Heart right ventricle (tissue), 16 donors: Measurements from ENCODE around the gene TMCO5A. TPM values are rescaled to one million over a fixed set of nuclear protein-coding genes. Genes with fewer than 3 reads are reported as not detected.

Experiments
- ATAC-seq, 8 donors: fragments of 200-7000 bp; cut with Tn5 transposase; one replicate each; pipeline ENCODE4 v1.9.1; 2020; ENCODE audit warnings: mild to moderate bottlenecking in 8 of 8, moderate library complexity in 8 of 8, moderate number of reproducible peaks in 1 of 8
- DNase-seq, 2 donors: peaks; one replicate each; pipeline ENCODE4 v3.0.0-alpha.2; 2020
- H3K27ac ChIP-seq, 10 donors: fragments of 200-600 bp; sonication (generic) in 2 of 10; one replicate each; pipeline versions ENCODE4 v1.5.0 to v1.8.0; 2020 to 2022; ENCODE audit warnings: mild to moderate bottlenecking in 3 of 10
- H3K27me3 ChIP-seq, 7 donors: fragments of 200-600 bp; one replicate each; pipeline ENCODE4 v1.8.0; 2021 to 2022; ENCODE audit warnings: mild to moderate bottlenecking in 2 of 7
- H3K36me3 ChIP-seq, 9 donors: fragments of 200-600 bp; sonication (generic) in 1 of 9; one replicate each; pipeline versions ENCODE4 v1.5.0 to v1.8.0; 2020 to 2022; ENCODE audit warnings: mild to moderate bottlenecking in 2 of 9
- H3K4me1 ChIP-seq, 9 donors: fragments of 200-600 bp; sonication (generic) in 1 of 9; one replicate each; pipeline versions ENCODE4 v1.5.0 to v1.8.0; 2020 to 2022; ENCODE audit warnings: mild to moderate bottlenecking in 4 of 9
- H3K4me3 ChIP-seq, 10 donors: fragments of 200-600 bp; sonication (generic) in 2 of 10; one replicate each; pipeline versions ENCODE4 v1.5.0 to v1.8.0; 2020 to 2022; ENCODE audit warnings: mild to moderate bottlenecking in 7 of 10, moderate library complexity in 2 of 10
- H3K9me3 ChIP-seq, 11 donors: fragments of 200-600 bp in 10 of 11; sonication (generic) in 2 of 11; one replicate each; pipeline versions ENCODE4 v1.5.0 to v1.8.0; 2013 to 2022; ENCODE audit warnings: mild to moderate bottlenecking in 2 of 11, control low read depth in 1 of 11, moderate library complexity in 1 of 11
- CTCF ChIP-seq, 9 donors: fragments of 200-600 bp; sonication (generic) in 2 of 9; IDR thresholded peaks; one replicate each; pipeline versions ENCODE4 v1.5.0 to v1.8.0; 2021 to 2022; ENCODE audit warnings: antibody characterized with exemption in 9 of 9, mild to moderate bottlenecking in 5 of 9, moderate library complexity in 1 of 9
- WGBS, 2 donors: extraction: QIAGEN DNeasy Blood & Tissue Kit; methylation state at CpG; one replicate each; pipeline ENCODE4 v1.1.7; 2013; ENCODE audit warnings: inconsistent platforms in 1 of 2; 5-methylcytosine and 5-hydroxymethylcytosine counted together
- intact Hi-C, 10 donors: fragments of 100-400 bp; cut with DNase I; formaldehyde crosslinking; loops; one replicate each; pipeline versions ENCODE4 v1.11.1 to v1.14.2; 2022
- polyA plus RNA-seq, 2 donors: library from polyadenylated mRNA; stranded (reverse); fragments of 200-250 nt; gene quantifications; one replicate each; pipeline ENCODE4 v1.2.3, GENCODE V29; 2013
- total RNA-seq, 10 donors: library from RNA; stranded (reverse); fragmentation: NEBNext Ultra II Directional in 3 of 10; extraction: Animal tissue kit (Norgen Biotek cat#: 25700) in 3 of 10; gene quantifications; one replicate each; pipeline versions ENCODE4 v1.2.1 to v1.2.4, GENCODE V29; 2021 to 2023
- donor health status: Arrhythmogenic right ventricular cardiomyopathy.
- donor health status: ischemic (EF 13 %, LVEDD 7.1; RV severe dilation, severe dysfunction).
- donor health status: healthy with polysubstance abuse.
- donor health status: DM: no; HTN: yes; CAD: no.
- donor health status: DM: no; HTN: no; CAD: no.
- donor health status: ischemic (EF 25% LVEDD 6.9; RV normal size, moderate dysfunction).
- donor health status: ischemic (EF 25% LVEDD 5.7; RV mildly dilated, moderate dysfunction).
- donor health status: healthy.
- donor health status: DM: yes; HTN: yes; CAD: no.
- donor health status: Ischemic cardiomyopathy.
- donor health status: ischemic (EF 35%, LVEDD 5.7; RV mildly dilated, moderate dysfunction).
- donor health status: nonischemic (EF 11% LVEDD 7.7; RV severe dilation, severe dysfunction).
- donor health status: DM: yes; HTN: yes; CAD: no.
- donor health status: PGD.
- donor health status: ischemic (EF 29% LVEDD 5.4; RV normal size, mild dysfunction).
- donor health status: nonischemic (EF 23%, LVEDD 6.1; RV moderate dilation, normal function).

The TMCO5A gene
- total and polyA plus RNA-seq, 12 donors: not detected

- H3K27ac ChIP-seq: no peak overlapping the region
- H3K27me3 ChIP-seq: peaks cover 0 to 4% (median 0%) of the 10 kb centered on the region in 7 donors
- no peaks in the 10 kb centered on the region for H3K36me3 ChIP-seq
- H3K4me3 ChIP-seq: no peak overlapping the region
- DNase-seq (no peak), ATAC-seq (no peak)
- intact Hi-C loops: no loop called here
- no peaks in the 10 kb centered on the region for H3K4me1 ChIP-seq
- H3K9me3 ChIP-seq: peaks cover 0 to 5% (median 0%) of the 10 kb centered on the region in 11 donors
- no peak for TF ChIP-seq CTCF (IDR thresholded peaks at IDR 0.05)
- 60 to 67% methylated on average over 1 of the region's 1 CpG for WGBS, 2 donors
Observed at GRCh38 chr15:37929238-37929637, 5.2 kb upstream of the TMCO5A start.

- H3K27ac ChIP-seq: no peak overlapping the region
- H3K27me3 ChIP-seq: peaks cover 0 to under 1% (median 0%) of the 10 kb centered on the region in 7 donors
- H3K36me3 ChIP-seq: no peaks in the 10 kb centered on the region
- ATAC-seq (no peak), DNase-seq (no peak)
- intact Hi-C loops: no loop called here
- TF ChIP-seq CTCF (IDR thresholded peaks at IDR 0.05): no peak
- H3K4me1 ChIP-seq: no peaks in the 10 kb centered on the region
- H3K4me3 ChIP-seq: no peak overlapping the region
- no peaks in the 10 kb centered on the region for H3K9me3 ChIP-seq
Observed at GRCh38 chr15:37931321-37931720, 3.1 kb upstream of the TMCO5A start.

GRCh38 chr15:37931868-37932267 lies 2.6 kb upstream of the TMCO5A start:
- Histone ChIP-seq H3K27ac (no peak overlapping the region), H3K4me3 (no peak overlapping the region), H3K4me1 (no peaks in the 10 kb centered on the region), H3K9me3 (no peaks in the 10 kb centered on the region), H3K36me3 (no peaks in the 10 kb centered on the region), H3K27me3 (peaks cover 0 to 3% (median 0%) of the 10 kb centered on the region in 7 donors)
- DNase-seq (no peak), ATAC-seq (no peak)
- TF ChIP-seq CTCF (IDR thresholded peaks at IDR 0.05): no peak
- 38 to 70% methylated on average over 1 of the region's 1 CpG for WGBS, 2 donors
- intact Hi-C loops: no loop called here

GRCh38 chr15:37932549-37932948 lies 1.9 kb upstream of the TMCO5A start:
- intact Hi-C loops: no loop called here
- no peak for TF ChIP-seq CTCF (IDR thresholded peaks at IDR 0.05)
- H3K4me1 ChIP-seq: no peaks in the 10 kb centered on the region
- DNase-seq (no peak), ATAC-seq (no peak)
- peaks cover 0 to 3% (median 0%) of the 10 kb centered on the region in 7 donors for H3K27me3 ChIP-seq
- 55 to 57% methylated on average over 3 of the region's 3 CpGs for WGBS, 2 donors
- no peaks in the 10 kb centered on the region for H3K9me3 ChIP-seq
- H3K4me3 ChIP-seq: no peak overlapping the region
- no peak overlapping the region for H3K27ac ChIP-seq
- H3K36me3 ChIP-seq: no peaks in the 10 kb centered on the region
